Suprapubic skin (tissue), 4 donors: Measurements from ENCODE around the gene CCDC136. TPM values are rescaled to one million over a fixed set of nuclear protein-coding genes. Genes with fewer than 3 reads are reported as not detected.

Experiments
- DNase-seq, 2 donors: peaks; one replicate each; pipeline ENCODE4 v3.0.0-alpha.2; 2019; ENCODE audit warnings: low spot score in 2 of 2
- H3K27ac ChIP-seq: fragments of 200-600 bp; sonication (generic); one replicate; pipeline ENCODE4 v1.5.1; 2019
- H3K27me3 ChIP-seq: fragments of 200-600 bp; sonication (generic); one replicate; pipeline ENCODE4 v1.5.1; 2019
- H3K36me3 ChIP-seq: fragments of 200-600 bp; sonication (generic); one replicate; pipeline ENCODE4 v1.5.1; 2019
- H3K4me1 ChIP-seq: fragments of 200-600 bp; sonication (generic); one replicate; pipeline ENCODE4 v1.5.1; 2019
- H3K4me3 ChIP-seq: fragments of 200-600 bp; sonication (generic); one replicate; pipeline ENCODE4 v1.5.1; 2019; ENCODE audit warnings: mild to moderate bottlenecking
- H3K9me3 ChIP-seq: fragments of 200-600 bp; sonication (generic); one replicate; pipeline ENCODE4 v1.5.1; 2019
- CTCF ChIP-seq, 2 donors: fragments of 200-600 bp in 1 of 2; fragments of 450-650 bp in 1 of 2; sonication (generic) in 1 of 2; IDR thresholded peaks; one replicate each; pipeline ENCODE4 v1.5.1; 2016 to 2019; ENCODE audit warnings: antibody characterized with exemption in 2 of 2, mild to moderate bottlenecking in 1 of 2, moderate library complexity in 1 of 2
- EP300 ChIP-seq: sonication (generic); formaldehyde crosslinking; IDR thresholded peaks from one replicate; pipeline ENCODE4 v1.6.1; 2017; ENCODE audit warnings: antibody characterized with exemption
- POLR2A ChIP-seq, 2 donors: fragments of 450-650 bp; IDR thresholded peaks; one replicate each; pipeline ENCODE4 v1.6.1; 2017; ENCODE audit warnings: antibody characterized with exemption in 2 of 2, mild to moderate bottlenecking in 2 of 2, moderate library complexity in 2 of 2
- POLR2AphosphoS5 ChIP-seq, 3 donors: sonication (generic); formaldehyde crosslinking; IDR thresholded peaks; one replicate each; pipeline ENCODE4 v1.6.1; 2017; ENCODE audit warnings: antibody characterized with exemption in 3 of 3
- WGBS: methylation state at CpG from one replicate; pipeline ENCODE4 v1.1.5; 2018; 5-methylcytosine and 5-hydroxymethylcytosine counted together
- total RNA-seq, 4 donors: library from RNA; depleted of rRNA; stranded (reverse); fragments of >200 nt; gene quantifications; one replicate each; pipeline ENCODE4 v1.1.0, GENCODE V29; 2016

CCDC136 gene
- total RNA-seq, 4 donors from 2014 or later: 0.95 to 4.8 (median 2.1) TPM

DNA sequence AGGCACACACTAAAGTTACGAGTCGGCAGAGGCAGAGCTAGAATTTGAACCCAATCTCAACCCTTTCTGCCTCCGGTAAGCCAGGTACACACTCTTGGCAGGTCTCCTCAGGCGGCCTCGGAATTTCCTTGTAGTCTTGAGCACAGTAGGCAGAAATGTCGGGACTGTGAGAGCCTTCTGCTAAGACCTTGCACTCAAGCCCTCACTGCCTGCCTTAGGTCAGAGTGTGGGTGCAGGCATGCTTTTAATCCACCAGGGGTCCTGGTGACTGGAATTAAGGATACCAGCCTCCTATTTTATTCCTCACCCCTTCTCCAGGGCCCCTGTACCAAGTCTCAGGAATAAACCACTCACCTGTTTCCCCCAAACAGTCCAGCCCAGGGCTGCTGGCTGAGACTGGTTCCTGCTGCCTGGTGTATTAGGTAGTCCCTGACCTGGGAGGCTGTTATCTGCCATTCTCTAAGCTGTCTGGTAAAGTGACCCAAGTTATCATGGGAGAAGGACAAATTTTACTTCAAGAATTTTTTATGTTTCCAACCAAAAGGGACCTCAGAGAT lies 71.7 kb downstream of the CCDC136 start:
- H3K4me1 ChIP-seq: peaks cover 48% of the 10 kb centered on the region
- no peaks in the 10 kb centered on the region for H3K9me3 ChIP-seq
- no peaks in the 10 kb centered on the region for H3K27me3 ChIP-seq
- WGBS: 0% methylated on average over 6 of the region's 6 CpGs
- peaks cover 18% of the 10 kb centered on the region for H3K36me3 ChIP-seq
- no peak for DNase-seq
- peak overlapping the region; percentile 79 for H3K27ac ChIP-seq
- peak overlapping the region; percentile 64 for H3K4me3 ChIP-seq
- TF ChIP-seq CTCF (IDR thresholded peaks at IDR 0.05): peak in 1 of 2 donors; percentile 54
- no peak for TF ChIP-seq POLR2A (IDR thresholded peaks at IDR 0.05)

DNA sequence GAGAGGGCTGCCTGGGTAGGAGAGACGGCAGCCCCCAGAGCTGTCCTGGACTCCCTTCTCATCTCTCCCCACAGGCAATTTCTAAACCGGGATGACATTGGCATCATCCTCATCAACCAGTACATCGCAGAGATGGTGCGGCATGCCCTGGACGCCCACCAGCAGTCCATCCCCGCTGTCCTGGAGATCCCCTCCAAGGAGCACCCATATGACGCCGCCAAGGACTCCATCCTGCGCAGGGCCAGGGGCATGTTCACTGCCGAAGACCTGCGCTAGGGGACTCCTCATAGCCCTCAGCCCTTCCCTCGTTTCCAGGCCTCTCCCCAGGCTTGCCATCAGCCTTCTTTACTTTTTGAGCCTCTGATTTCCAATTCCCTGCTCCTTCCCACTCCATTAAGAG lies 73.5 kb downstream of the CCDC136 start:
- DNase-seq: no peak
- no peak overlapping the region for H3K27ac ChIP-seq
- no peak overlapping the region for H3K4me3 ChIP-seq
- WGBS: 93% methylated on average over 12 of the region's 12 CpGs
- peaks cover 47% of the 10 kb centered on the region for H3K4me1 ChIP-seq
- peaks cover 18% of the 10 kb centered on the region for H3K36me3 ChIP-seq
- TF ChIP-seq POLR2A (IDR thresholded peaks at IDR 0.05) (no peak), POLR2AphosphoS5 (IDR thresholded peaks at IDR 0.05) (no peak)
- no peaks in the 10 kb centered on the region for H3K27me3 ChIP-seq
- H3K9me3 ChIP-seq: no peaks in the 10 kb centered on the region

- WGBS: 90% methylated on average over 25 of the region's 27 CpGs
- Histone ChIP-seq H3K36me3 (peaks cover 18% of the 10 kb centered on the region), H3K4me3 (no peak overlapping the region), H3K9me3 (no peaks in the 10 kb centered on the region), H3K4me1 (peaks cover 40% of the 10 kb centered on the region), H3K27ac (no peak overlapping the region), H3K27me3 (no peaks in the 10 kb centered on the region)
- no peak for TF ChIP-seq EP300
- no peak for DNase-seq
Observed at GRCh38 chr7:128865996-128866877, 74.5 kb downstream of the CCDC136 start.

GRCh38 chr7:128867241-128867640 lies 75.5 kb downstream of the CCDC136 start:
- no peak for DNase-seq
- H3K4me3 ChIP-seq: no peak overlapping the region
- no peak overlapping the region for H3K27ac ChIP-seq
- WGBS: 69% methylated on average over 4 of the region's 4 CpGs
- no peaks in the 10 kb centered on the region for H3K9me3 ChIP-seq
- peaks cover 18% of the 10 kb centered on the region for H3K36me3 ChIP-seq
- TF ChIP-seq POLR2AphosphoS5 (IDR thresholded peaks at IDR 0.05) (no peak), CTCF (IDR thresholded peaks at IDR 0.05) (no peak), POLR2A (IDR thresholded peaks at IDR 0.05) (no peak), EP300 (no peak)
- H3K27me3 ChIP-seq: no peaks in the 10 kb centered on the region
- H3K4me1 ChIP-seq: peaks cover 36% of the 10 kb centered on the region

DNA sequence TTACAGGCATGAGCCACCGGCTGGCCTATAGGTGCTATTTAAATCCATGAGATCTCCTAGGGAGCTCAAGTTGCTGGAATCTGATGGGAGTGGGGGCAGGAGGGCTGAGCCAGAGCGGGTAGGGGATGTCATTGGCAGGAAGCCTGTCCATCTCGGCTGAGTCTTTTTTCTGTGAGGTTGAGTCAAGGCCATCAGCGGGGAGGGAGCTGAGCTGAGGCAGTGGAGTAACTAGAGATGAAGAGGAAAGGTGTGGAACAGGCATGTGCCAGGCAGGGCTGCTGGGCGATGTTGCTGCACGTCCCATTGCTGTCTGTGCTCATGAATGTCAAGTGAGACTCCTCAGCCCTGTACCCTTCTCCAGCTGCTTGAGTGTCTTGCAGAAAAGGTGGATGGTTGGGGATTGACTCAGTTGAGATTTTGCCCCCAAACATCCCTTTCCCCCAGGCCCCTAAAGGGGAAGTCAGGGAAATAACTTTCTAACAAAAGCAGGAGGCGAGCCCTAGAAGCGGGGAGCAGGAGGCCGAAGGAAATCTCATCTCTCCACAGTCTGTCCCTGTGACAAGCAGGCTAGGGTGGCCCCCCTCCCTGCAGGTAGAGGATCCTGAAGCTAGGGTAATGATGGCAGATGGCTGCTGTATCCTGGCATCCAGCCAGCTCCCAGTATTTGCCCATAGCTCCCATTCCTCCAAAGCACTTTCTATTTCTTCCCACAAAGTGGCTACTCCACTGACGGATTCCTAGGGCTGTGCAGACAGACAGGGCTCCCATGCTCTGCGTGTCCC lies 76.3 kb downstream of the CCDC136 start:
- WGBS: 66% methylated on average over 11 of the region's 11 CpGs
- DNase-seq: no peak
- Histone ChIP-seq H3K4me1 (peaks cover 36% of the 10 kb centered on the region), H3K27ac (no peak overlapping the region), H3K4me3 (no peak overlapping the region), H3K36me3 (peaks cover 18% of the 10 kb centered on the region), H3K27me3 (no peaks in the 10 kb centered on the region), H3K9me3 (no peaks in the 10 kb centered on the region)
- TF ChIP-seq POLR2A (IDR thresholded peaks at IDR 0.05) (no peak), EP300 (no peak)

- peaks cover 18% of the 10 kb centered on the region for H3K36me3 ChIP-seq
- no peaks in the 10 kb centered on the region for H3K9me3 ChIP-seq
- DNase-seq: no peak
- H3K27me3 ChIP-seq: no peaks in the 10 kb centered on the region
- no peak overlapping the region for H3K27ac ChIP-seq
- TF ChIP-seq EP300: no peak
- TF ChIP-seq POLR2AphosphoS5 (IDR thresholded peaks at IDR 0.05): no peak
- TF ChIP-seq POLR2A (IDR thresholded peaks at IDR 0.05): no peak
- TF ChIP-seq CTCF (IDR thresholded peaks at IDR 0.05): no peak
- WGBS: 46% methylated on average over 10 of the region's 13 CpGs
- peak overlapping the region; percentile 73 for H3K4me3 ChIP-seq
- H3K4me1 ChIP-seq: peaks cover 30% of the 10 kb centered on the region
Observed at GRCh38 chr7:128868624-128869137, 76.9 kb downstream of the CCDC136 start.
